IPS-NIHi7 (cell line): ENCODE data around the gene PNP.
A peak's percentile ranks its signal among the peaks of the same experiment; 100 is the strongest.

ENCODE experiments used
- DNase-seq: peaks from one replicate; pipeline ENCODE4 v3.0.0; 2012; ENCODE audit warnings: mixed read lengths; ENCODE audit errors: extremely low spot score

Gene PNP

GRCh38 chr14:20454516-20455354 is 14.5 kb upstream of the PNP start, which contains the start of the genes APEX1 and OSGEP:
Gene APEX1 (plus strand): TSS chr14:20455226. CDS start chr14:20455646, 420 bp downstream.
Gene OSGEP (minus strand): TSS chr14:20454812. CDS start chr14:20454683, 129 bp downstream.
- peak; percentile 96 for DNase-seq

- peak; percentile 43 for DNase-seq
These were observed 13.6 kb upstream of the PNP start for GRCh38 chr14:20455355-20456300.

- no peak for DNase-seq
These were observed 12.2 kb upstream of the PNP start for GRCh38 chr14:20456971-20457370.

GRCh38 chr14:20458031-20458789 is 11.0 kb upstream of the PNP start:
- DNase-seq, result no peak

- peak; percentile 37 for DNase-seq
These were observed 8.6 kb upstream of the PNP start for GRCh38 chr14:20460458-20461224.

GRCh38 chr14:20461225-20462141 is 7.7 kb upstream of the PNP start, which contains the start of gene PIP4P1:
Gene PIP4P1 (minus strand): TSS chr14:20461434. CDS start chr14:20461325, 109 bp downstream.
- DNase-seq, result peak; percentile 92

- no peak for DNase-seq
These were observed 403 bp upstream of the PNP start for GRCh38 chr14:20468764-20469241.

GRCh38 chr14:20469890-20470602 is 840 bp downstream of the PNP start:
- DNase-seq, result peak; percentile 26

- DNase-seq, result peak; percentile 31
These were observed 1.3 kb downstream of the PNP start for GRCh38 chr14:20470603-20470901.

- no peak for DNase-seq
These were observed 3.4 kb downstream of the PNP start for GRCh38 chr14:20472536-20473169.

- DNase-seq, result no peak
These were observed 7.6 kb downstream of the PNP start for GRCh38 chr14:20476776-20477175.

- no peak for DNase-seq
These were observed 8.1 kb downstream of the PNP start for GRCh38 chr14:20477211-20477876.

GRCh38 chr14:20478894-20479293 is 9.7 kb downstream of the PNP start:
- DNase-seq, result no peak

- DNase-seq, result no peak
These were observed 13.2 kb downstream of the PNP start for GRCh38 chr14:20482382-20482781.

GRCh38 chr14:20485900-20486299 is 16.7 kb downstream of the PNP start:
- no peak for DNase-seq

GRCh38 chr14:20486684-20487395 is 17.6 kb downstream of the PNP start:
- DNase-seq, result no peak

- no peak for DNase-seq
These were observed 18.2 kb downstream of the PNP start for GRCh38 chr14:20487396-20487725.
